Measurements from ENCODE around the gene TTLL10.

Gene TTLL10

GRCh38 chr1:1198423-1199140 is 24.9 kb downstream of the TTLL10 start:
- Histone ChIP-seq H3K27ac (replicated peaks) (no peak overlapping the region), H3K4me3 (replicated peaks; ENCODE audit: insufficient read depth, low read length) (no peak overlapping the region), H3K27me3 (ENCODE audit: insufficient read depth, poor library complexity, severe bottlenecking) (peaks cover 27% of the 10 kb centered on the region)
- TF ChIP-seq GABPA (IDR thresholded peaks at IDR 0.05; ENCODE audit: low read depth) (no peak), CTCF (IDR thresholded peaks at IDR 0.05; ENCODE audit: insufficient read depth, low read length) (no peak), REST (IDR thresholded peaks at IDR 0.05; ENCODE audit: insufficient replicate concordance, low read depth) (no peak), SPI1 (IDR thresholded peaks at IDR 0.05; ENCODE audit: borderline replicate concordance, low read depth) (no peak), POLR2AphosphoS5 (IDR thresholded peaks at IDR 0.05; ENCODE audit: low read depth) (no peak)
- no peak for DNase-seq (ENCODE audit: low read depth in 1 of 2, low spot score in 1 of 2)

- TF ChIP-seq REST (IDR thresholded peaks at IDR 0.05; ENCODE audit: insufficient replicate concordance, low read depth) (no peak), SPI1 (IDR thresholded peaks at IDR 0.05; ENCODE audit: borderline replicate concordance, low read depth) (no peak), POLR2AphosphoS5 (IDR thresholded peaks at IDR 0.05; ENCODE audit: low read depth) (no peak), CTCF (IDR thresholded peaks at IDR 0.05; ENCODE audit: insufficient read depth, low read length) (no peak), GABPA (IDR thresholded peaks at IDR 0.05; ENCODE audit: low read depth) (no peak)
- Histone ChIP-seq H3K4me3 (replicated peaks; ENCODE audit: insufficient read depth, low read length) (no peak overlapping the region), H3K27ac (replicated peaks) (no peak overlapping the region), H3K27me3 (ENCODE audit: insufficient read depth, poor library complexity, severe bottlenecking) (peaks cover 30% of the 10 kb centered on the region)
- no peak for DNase-seq (ENCODE audit: low read depth in 1 of 2, low spot score in 1 of 2)
These were observed 25.7 kb downstream of the TTLL10 start for GRCh38 chr1:1199141-1199960.

- Histone ChIP-seq H3K27me3 (ENCODE audit: insufficient read depth, poor library complexity, severe bottlenecking) (peaks cover 38% of the 10 kb centered on the region), H3K27ac (replicated peaks) (no peak overlapping the region), H3K4me3 (replicated peaks; ENCODE audit: insufficient read depth, low read length) (no peak overlapping the region)
- DNase-seq (ENCODE audit: low read depth in 1 of 2, low spot score in 1 of 2): no peak
- TF ChIP-seq GABPA (IDR thresholded peaks at IDR 0.05; ENCODE audit: low read depth): no peak
- no peak for TF ChIP-seq CTCF (IDR thresholded peaks at IDR 0.05; ENCODE audit: insufficient read depth, low read length)
- TF ChIP-seq REST (IDR thresholded peaks at IDR 0.05; ENCODE audit: insufficient replicate concordance, low read depth): no peak
- no peak for TF ChIP-seq POLR2AphosphoS5 (IDR thresholded peaks at IDR 0.05; ENCODE audit: low read depth)
- no peak for TF ChIP-seq SPI1 (IDR thresholded peaks at IDR 0.05; ENCODE audit: borderline replicate concordance, low read depth)
These were observed 26.5 kb downstream of the TTLL10 start for GRCh38 chr1:1199961-1200875.

Measured in HL-60 (cell line).